GM12878 (cell line): Measurements from ENCODE around the gene AVP. TPM values are rescaled to one million over a fixed set of nuclear protein-coding genes. Genes with fewer than 3 reads are reported as not detected.

Experiments
- ATAC-seq: fragments of 200-7000 bp; cut with Tn5 transposase; 3 replicates; pipeline ENCODE4 v1.9.1; 2020; ENCODE audit warnings: mild to moderate bottlenecking, moderate library complexity
- BruUV-seq: library from RNA; stranded (reverse); fragments of 400-500 nt; replicated peaks from 2 replicates; lab custom pipeline; 2021; lab: Mats Ljungman, UMichigan
- CTCF ChIA-PET: fragments of 300-600 bp; sonication (Branson Sonifier 250); formaldehyde crosslinking; extraction: SDS; loops from one replicate; lab custom pipeline; 2021; ENCODE audit warnings: inconsistent platforms; lab: Yijun Ruan, JAX
- POLR2A ChIA-PET: fragments of 350-600 bp; formaldehyde crosslinking; extraction: SDS; loops from one replicate; lab custom pipeline; 2021; ENCODE audit warnings: inconsistent platforms; lab: Charles Lee
- RAD21 ChIA-PET: fragments of 300-600 bp; sonication (Branson Sonifier 250); formaldehyde crosslinking; loops from one replicate; lab custom pipeline; 2023; ENCODE audit warnings: antibody characterized with exemption; ENCODE audit not compliant: unreplicated experiment; lab: Charles Lee
- SMC1A ChIA-PET: fragments of 300-600 bp; sonication (Branson Sonifier 250); formaldehyde crosslinking; loops from one replicate; lab custom pipeline; 2023; ENCODE audit not compliant: unreplicated experiment, uncharacterized antibody; lab: Charles Lee
- DNase-seq: peaks from one replicate; pipeline ENCODE4 v3.0.0-alpha.2; 2011; ENCODE audit warnings: low read depth, low spot score
- FAIRE-seq: peaks from 3 replicates; lab custom pipeline; 2011; peaks lifted over from hg19 to GRCh38; lab: Jason Lieb, UNC
- H2AFZ ChIP-seq: 2 replicates; pipeline ENCODE4 v1.6.0; 2011; ENCODE audit warnings: low read depth, low read length, control low read depth; ENCODE audit not compliant: control insufficient read depth
- H3K27ac ChIP-seq: 2 replicates; pipeline ENCODE4 v1.5.1; 2011; ENCODE audit warnings: control low read depth; ENCODE audit not compliant: control insufficient read depth, insufficient read depth
- H3K27me3 ChIP-seq, 2 experiments: replicated peaks in 1 of 2; 2 replicates each; pipeline versions ENCODE4 v1.6.0 to v1.6.1; 2011; ENCODE audit warnings: low read length in 1 of 2; ENCODE audit not compliant: control insufficient read depth in 2 of 2, insufficient read depth in 2 of 2
- H3K36me3 ChIP-seq, 2 experiments: 2 replicates each; pipeline ENCODE4 v1.5.1; 2011; ENCODE audit warnings: low read length in 1 of 2; ENCODE audit not compliant: control insufficient read depth in 2 of 2, insufficient read depth in 2 of 2
- H3K4me1 ChIP-seq: 2 replicates; pipeline ENCODE4 v1.6.1; 2011; ENCODE audit warnings: mild to moderate bottlenecking, low read length, moderate library complexity, mixed read lengths; ENCODE audit not compliant: control insufficient read depth, insufficient read depth
- H3K4me2 ChIP-seq: 2 replicates; pipeline ENCODE4 v1.6.0; 2011; ENCODE audit warnings: control low read depth; ENCODE audit not compliant: control insufficient read depth, insufficient read depth
- H3K4me3 ChIP-seq: fragments of 200-600 bp; sonication (generic); 2 replicates; pipeline ENCODE4 v1.5.1; 2016
- H3K79me2 ChIP-seq: 2 replicates; pipeline ENCODE4 v1.6.0; 2011; ENCODE audit warnings: low read length; ENCODE audit not compliant: control insufficient read depth, insufficient read depth
- H3K9ac ChIP-seq: 2 replicates; pipeline ENCODE4 v1.8.0; 2011; ENCODE audit warnings: low read length, control low read depth, mixed read lengths; ENCODE audit not compliant: control insufficient read depth, insufficient read depth
- H3K9me3 ChIP-seq: replicated peaks from 3 replicates; pipeline ENCODE4 v1.5.1; 2011; ENCODE audit warnings: mild to moderate bottlenecking, low read length; ENCODE audit not compliant: control insufficient read depth, insufficient read depth
- H4K20me1 ChIP-seq: 2 replicates; pipeline ENCODE4 v1.6.0; 2011; ENCODE audit not compliant: control insufficient read depth, insufficient read depth
- BCL11A ChIP-seq: IDR thresholded peaks from 2 replicates; pipeline ENCODE4 v1.6.1; 2011; ENCODE audit warnings: low read depth, low read length
- CBX3 ChIP-seq: fragments of 200-600 bp; sonication (generic); IDR thresholded peaks from 2 replicates; pipeline ENCODE4 v1.6.1; 2016; ENCODE audit warnings: low read depth, borderline replicate concordance
- HDGF ChIP-seq: fragments of 450-650 bp; IDR thresholded peaks from 2 replicates; pipeline ENCODE4 v1.6.1; 2016; ENCODE audit warnings: antibody characterized with exemption
- IKZF2 ChIP-seq, 2 experiments: fragments of 450-650 bp; IDR thresholded peaks; 2 replicates each; pipeline ENCODE4 v1.6.1; 2017; ENCODE audit warnings: mild to moderate bottlenecking in 2 of 2, moderate library complexity in 2 of 2
- JUND ChIP-seq: IDR thresholded peaks from 2 replicates; pipeline ENCODE4 v1.6.1; 2012; ENCODE audit warnings: low read depth, mild to moderate bottlenecking, low read length, improper control_type of control experiment, moderate library complexity
- MTA2 ChIP-seq: fragments of 450-650 bp; IDR thresholded peaks from 2 replicates; pipeline ENCODE4 v1.6.1; 2016; ENCODE audit warnings: low read depth, mild to moderate bottlenecking, moderate library complexity
- MTA3 ChIP-seq: IDR thresholded peaks from 2 replicates; pipeline ENCODE4 v1.6.1; 2012; ENCODE audit warnings: low read length, inconsistent platforms, borderline replicate concordance
- POLR2AphosphoS2 ChIP-seq: IDR thresholded peaks from 2 replicates; pipeline ENCODE4 v1.6.1; 2011; ENCODE audit warnings: low read depth, mild to moderate bottlenecking, low read length, improper control_type of control experiment, moderate library complexity
- SMAD5 ChIP-seq: IDR thresholded peaks from 2 replicates; pipeline ENCODE4 v1.6.1; 2016; ENCODE audit warnings: antibody characterized with exemption, low read depth
- SREBF2 ChIP-seq: IDR thresholded peaks from 2 replicates; pipeline ENCODE4 v1.6.1; 2012; ENCODE audit warnings: mild to moderate bottlenecking, low read length
- SUPT20H ChIP-seq: IDR thresholded peaks from 2 replicates; pipeline ENCODE4 v1.6.1; 2011; ENCODE audit warnings: low read depth, mild to moderate bottlenecking, low read length, moderate library complexity, borderline replicate concordance; ENCODE audit not compliant: control insufficient read depth
- ZNF207 ChIP-seq: fragments of 450-650 bp; IDR thresholded peaks from 2 replicates; pipeline ENCODE4 v1.6.1; 2014; ENCODE audit warnings: antibody characterized with exemption, mild to moderate bottlenecking, borderline replicate concordance
- WGBS: methylation state at CpG from one replicate; pipeline ENCODE4 v1.1.6; 2016; ENCODE audit warnings: low lambda C conversion rate; ENCODE audit not compliant: insufficient replicate concordance, insufficient coverage; ENCODE audit errors: missing lambda C conversion rate; 5-methylcytosine and 5-hydroxymethylcytosine counted together
- in situ Hi-C: fragments of 300-500 bp; cut with MboI; formaldehyde crosslinking; loops from 9 replicates; pipeline ENCODE4 v1.14.3; 2018; ENCODE audit warnings: mixed read lengths
- intact Hi-C: fragments of 100-400 bp; cut with micrococcal nuclease; formaldehyde crosslinking; loops from one replicate; pipeline ENCODE4 v1.14.2; 2022; ENCODE audit not compliant: unreplicated experiment
- polyA plus RNA-seq, 11 experiments: library from polyadenylated mRNA; depleted of rRNA in 4 of 11; unstranded in 6 of 11; stranded (reverse) in 5 of 11; fragments of >200 nt; fragmentation: Nextera tagmentation in 4 of 11; fragmentation: Illumina TruSeq in 1 of 11; extraction: Ambion mirVana in 4 of 11; extraction: Trizol in 1 of 11; gene quantifications; 1 replicate in 1 of 11; 2 replicates in 10 of 11; pipeline versions ENCODE4 v1.2.1 to v1.2.3, GENCODE V29; 2011 to 2016; ENCODE audit warnings: inconsistent platforms in 2 of 11, missing spikeins in 2 of 11, low read depth in 1 of 11
- total RNA-seq, 4 experiments: library from RNA; depleted of rRNA in 3 of 4; stranded (reverse); fragments of >200 nt in 3 of 4; fragmentation: Illumina TruSeq in 1 of 4; extraction: Trizol in 1 of 4; gene quantifications; 2 replicates each; pipeline versions ENCODE4 v1.2.1 to v1.2.3, GENCODE V29; 2013 to 2021
- TF ChIP-seq, protein P1 (sequence below): IDR thresholded peaks from 2 replicates; pipeline ENCODE4 v1.6.1; 2011; ENCODE audit warnings: mild to moderate bottlenecking, low read depth, low read length, moderate library complexity; ENCODE audit not compliant: insufficient replicate concordance

AVP gene
- total and polyA plus RNA-seq, 10 of the 15 experiments (the other 5 are each of a cell fraction or from before 2014, with no cell fraction given) = not detected

- 49% methylated on average over 13 of the region's 13 CpGs for WGBS
- POLR2A ChIA-PET = no interaction called here
- no peaks in the 10 kb centered on the region for H3K79me2 ChIP-seq
These were observed 10.5 kb upstream of the AVP start for GRCh38 chr20:3094848-3095629.

DNA sequence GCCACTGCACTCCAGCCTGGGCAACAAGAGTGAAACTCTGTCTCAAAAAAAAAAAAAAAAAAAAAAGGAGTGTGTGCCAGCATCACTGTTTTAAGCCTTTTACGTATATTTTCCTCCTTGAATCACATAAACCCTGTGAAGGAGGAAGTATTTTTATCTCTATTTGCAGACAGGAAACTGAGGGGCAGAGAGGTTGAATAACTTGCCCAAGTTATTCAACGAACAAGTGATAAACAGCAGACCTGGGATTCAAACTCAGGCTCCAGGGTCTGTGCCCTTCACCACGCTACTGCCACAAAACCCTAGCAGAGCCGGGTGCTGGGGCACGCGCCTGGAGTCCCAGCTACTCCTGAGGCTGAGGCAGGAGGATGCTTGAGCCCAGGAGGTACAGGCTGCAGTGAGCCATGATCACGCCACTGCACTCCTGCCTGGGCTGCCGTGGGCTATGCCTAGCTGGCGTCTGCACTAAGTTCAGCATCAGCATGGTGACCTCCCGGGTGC is 9.4 kb upstream of the AVP start:
- no peaks in the 10 kb centered on the region for H3K79me2 ChIP-seq
- H3K9me3 ChIP-seq = no peaks in the 10 kb centered on the region
- ChIA-PET RAD21 (no interaction called here), POLR2A (no interaction called here), SMC1A (no interaction called here), CTCF (no interaction called here)
- FAIRE-seq = no peak
- H3K4me3 ChIP-seq = no peak overlapping the region
- no peaks in the 10 kb centered on the region for H3K36me3 ChIP-seq
- no TSS peak for BruUV-seq
- H3K27me3 ChIP-seq = peaks cover 4 to 7% of the 10 kb centered on the region in 2 experiments
- in situ Hi-C loops = no loop called here
- no peaks in the 10 kb centered on the region for H3K4me1 ChIP-seq
- H4K20me1 ChIP-seq = no peaks in the 10 kb centered on the region
- DNase-seq = no peak
- no peak overlapping the region for H2AFZ ChIP-seq
- intact Hi-C loops = no loop called here
- no peak for ATAC-seq
- 9% methylated on average over 10 of the region's 10 CpGs for WGBS
- no peak for TF ChIP-seq IKZF2 (IDR thresholded peaks at IDR 0.05)
- no peak for TF ChIP-seq POLR2AphosphoS2
- TF ChIP-seq CBX3 = no peak
- no peak for TF ChIP-seq MTA3
- no peak for TF ChIP-seq MTA2
- no peak for TF ChIP-seq SMAD5
- no peak for TF ChIP-seq HDGF
- no peak for TF ChIP-seq JUND
- no peak overlapping the region for H3K27ac ChIP-seq
- no peak overlapping the region for H3K9ac ChIP-seq
- no peak overlapping the region for H3K4me2 ChIP-seq

More at GRCh38 chr20:3094848-3095629, 10.5 kb upstream of the AVP start:
- intact Hi-C loops = no loop called here
- Histone ChIP-seq H3K9ac (no peak overlapping the region), H4K20me1 (no peaks in the 10 kb centered on the region), H3K27me3 (peaks cover 4 to 7% of the 10 kb centered on the region in 2 experiments), H3K36me3 (no peaks in the 10 kb centered on the region), H2AFZ (no peak overlapping the region)
- no peak for FAIRE-seq
- no peak for DNase-seq
- CTCF ChIA-PET = no interaction called here
- no peak for ATAC-seq
- no peak for TF ChIP-seq ZNF207
- no peak for TF ChIP-seq SREBF2
- TF ChIP-seq, protein P1, sequence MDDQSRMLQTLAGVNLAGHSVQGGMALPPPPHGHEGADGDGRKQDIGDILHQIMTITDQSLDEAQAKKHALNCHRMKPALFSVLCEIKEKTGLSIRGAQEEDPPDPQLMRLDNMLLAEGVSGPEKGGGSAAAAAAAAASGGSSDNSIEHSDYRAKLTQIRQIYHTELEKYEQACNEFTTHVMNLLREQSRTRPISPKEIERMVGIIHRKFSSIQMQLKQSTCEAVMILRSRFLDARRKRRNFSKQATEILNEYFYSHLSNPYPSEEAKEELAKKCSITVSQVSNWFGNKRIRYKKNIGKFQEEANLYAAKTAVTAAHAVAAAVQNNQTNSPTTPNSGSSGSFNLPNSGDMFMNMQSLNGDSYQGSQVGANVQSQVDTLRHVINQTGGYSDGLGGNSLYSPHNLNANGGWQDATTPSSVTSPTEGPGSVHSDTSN = no peak
- TF ChIP-seq SUPT20H = no peak
- TF ChIP-seq BCL11A = no peak
- TF ChIP-seq, all 136 proteins: peak for 0
- no peaks in the 10 kb centered on the region for H3K4me1 ChIP-seq
- no peaks in the 10 kb centered on the region for H3K9me3 ChIP-seq
- RAD21 ChIA-PET = no interaction called here
- in situ Hi-C loops = no loop called here
- H3K4me3 ChIP-seq = no peak overlapping the region
- no peak overlapping the region for H3K4me2 ChIP-seq
- no TSS peak for BruUV-seq
- H3K27ac ChIP-seq = no peak overlapping the region
- SMC1A ChIA-PET = no interaction called here
